ENCODE data around the gene PBX1. TPM values are rescaled to one million over a fixed set of nuclear protein-coding genes. Genes with fewer than 3 reads are reported as not detected.

Gene PBX1
- 10 to 100 TPM; 15.2 to 48.6 (median 23.5) TPM for total RNA-seq

DNA sequence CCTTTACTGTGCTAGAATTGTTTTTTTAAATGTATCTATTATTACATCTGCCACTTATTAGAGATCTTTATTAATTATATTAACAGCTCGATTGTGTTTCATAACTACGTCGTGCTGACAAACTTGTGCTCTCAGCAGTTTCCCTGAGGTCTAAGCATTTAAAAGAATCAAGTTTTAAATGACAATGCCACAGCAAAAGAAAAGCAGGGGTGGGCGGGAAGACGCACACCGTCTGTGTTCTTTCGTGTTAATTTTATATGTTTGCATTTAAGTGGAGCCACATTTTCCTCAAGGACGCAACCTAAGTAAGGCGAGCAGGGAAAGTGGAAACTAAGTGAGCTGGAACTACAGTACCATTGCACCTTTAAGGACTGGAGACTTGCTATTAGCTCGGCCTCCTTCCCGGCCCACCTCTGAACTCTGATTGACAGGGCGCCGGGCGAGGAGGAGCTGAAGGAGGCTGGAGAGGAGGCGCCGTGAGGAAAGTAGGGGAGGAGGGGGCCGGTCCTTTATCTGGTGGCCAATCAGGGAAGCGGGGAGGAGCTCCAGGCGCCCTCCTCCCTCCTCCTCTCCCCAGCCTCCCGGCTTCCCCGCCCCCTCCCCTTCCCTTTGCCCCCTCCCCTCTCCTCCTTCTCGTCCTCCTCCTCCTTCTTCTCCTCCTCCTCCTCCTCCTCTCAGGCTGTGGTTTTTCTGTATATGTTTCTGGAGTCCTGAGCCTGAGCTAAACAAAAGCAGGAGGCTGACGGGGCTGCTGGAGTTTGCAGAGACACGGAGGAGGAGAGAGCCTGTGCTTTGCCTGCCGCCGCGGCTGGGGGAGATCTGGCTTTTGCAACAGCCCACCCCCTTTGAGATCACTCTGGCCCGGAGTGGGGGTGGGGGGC is at the start of gene PBX1:
Gene PBX1, plus strand, starts transcription at position 724 of the 881 bp plus-strand sequence.
- peak within 1 kb of the TSS; percentile 72 to 80 (median 75) for H3K4me3 ChIP-seq
- H3K27me3 ChIP-seq = no peaks in the 10 kb centered on the region
- intact Hi-C loops (cut with DNase I) = no loop called here
- peaks cover 0 to 32% (median 6%) of the 10 kb centered on the region in 3 donors for H3K4me1 ChIP-seq
- peak within 1 kb of the TSS; percentile 82 to 90 (median 88) for H3K27ac ChIP-seq
- WGBS, 2 donors = 0 to 1% methylated on average over 19 to 22 of the region's 28 CpGs
- TF ChIP-seq, protein P1, sequence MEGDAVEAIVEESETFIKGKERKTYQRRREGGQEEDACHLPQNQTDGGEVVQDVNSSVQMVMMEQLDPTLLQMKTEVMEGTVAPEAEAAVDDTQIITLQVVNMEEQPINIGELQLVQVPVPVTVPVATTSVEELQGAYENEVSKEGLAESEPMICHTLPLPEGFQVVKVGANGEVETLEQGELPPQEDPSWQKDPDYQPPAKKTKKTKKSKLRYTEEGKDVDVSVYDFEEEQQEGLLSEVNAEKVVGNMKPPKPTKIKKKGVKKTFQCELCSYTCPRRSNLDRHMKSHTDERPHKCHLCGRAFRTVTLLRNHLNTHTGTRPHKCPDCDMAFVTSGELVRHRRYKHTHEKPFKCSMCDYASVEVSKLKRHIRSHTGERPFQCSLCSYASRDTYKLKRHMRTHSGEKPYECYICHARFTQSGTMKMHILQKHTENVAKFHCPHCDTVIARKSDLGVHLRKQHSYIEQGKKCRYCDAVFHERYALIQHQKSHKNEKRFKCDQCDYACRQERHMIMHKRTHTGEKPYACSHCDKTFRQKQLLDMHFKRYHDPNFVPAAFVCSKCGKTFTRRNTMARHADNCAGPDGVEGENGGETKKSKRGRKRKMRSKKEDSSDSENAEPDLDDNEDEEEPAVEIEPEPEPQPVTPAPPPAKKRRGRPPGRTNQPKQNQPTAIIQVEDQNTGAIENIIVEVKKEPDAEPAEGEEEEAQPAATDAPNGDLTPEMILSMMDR (IDR thresholded peaks at IDR 0.05) = no peak
- peak in 3 of 4 donors; percentile 30 to 89 (median 77) for TF ChIP-seq POLR2A (IDR thresholded peaks at IDR 0.05)
- H3K9me3 ChIP-seq = no peaks in the 10 kb centered on the region
- H3K36me3 ChIP-seq = no peaks in the 10 kb centered on the region
- peak; percentile 65 for DNase-seq

GRCh38 chr1:164510435-164510834 is 48.5 kb upstream of the PBX1 start:
- H3K27ac ChIP-seq = no peak overlapping the region
- H3K27me3 ChIP-seq = no peaks in the 10 kb centered on the region
- intact Hi-C loops (cut with DNase I) = no loop called here
- no peak overlapping the region for H3K4me3 ChIP-seq
- 60 to 89% methylated on average over 1 of the region's 1 CpG for WGBS, 2 donors
- H3K36me3 ChIP-seq = no peaks in the 10 kb centered on the region
- no peaks in the 10 kb centered on the region for H3K9me3 ChIP-seq
- DNase-seq = no peak
- peaks cover 0 to 5% (median 0%) of the 10 kb centered on the region in 3 donors for H3K4me1 ChIP-seq
- no peak for TF ChIP-seq POLR2A (IDR thresholded peaks at IDR 0.05)
- TF ChIP-seq, protein P1 (IDR thresholded peaks at IDR 0.05) = no peak

DNA sequence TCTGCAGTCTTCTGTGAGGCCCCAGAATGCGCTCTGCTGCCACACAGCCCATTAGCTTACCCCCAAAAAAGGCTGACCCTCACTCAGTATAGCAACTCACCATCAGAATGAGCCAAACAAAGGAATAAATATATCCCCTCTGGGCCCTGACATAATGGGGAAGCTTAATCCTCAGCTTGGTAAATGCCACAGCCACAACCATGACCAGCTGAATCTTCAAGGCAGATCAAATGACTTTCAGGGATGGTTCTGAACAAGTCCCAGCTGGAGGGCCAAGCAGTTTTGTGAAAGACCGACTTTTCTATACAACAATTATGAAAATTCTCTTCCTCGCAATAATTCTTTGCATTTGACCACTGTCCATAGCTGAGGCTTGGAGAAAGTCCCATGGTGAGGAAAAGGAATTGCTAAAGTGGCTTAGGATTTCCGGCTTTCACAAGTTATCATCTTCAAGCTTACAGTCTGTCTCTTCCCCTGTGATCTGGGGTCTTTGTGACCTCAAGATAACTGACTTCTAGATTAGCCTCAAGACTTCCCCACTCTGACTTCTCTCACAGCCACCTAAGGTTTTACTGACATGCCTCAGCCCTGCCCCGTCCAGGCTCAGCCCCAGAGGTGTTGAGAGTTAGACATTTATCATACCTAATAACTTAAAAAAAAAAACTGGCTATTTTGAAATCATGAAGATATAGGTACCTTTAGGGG is 47.8 kb upstream of the PBX1 start:
- Histone ChIP-seq H3K4me1 (peaks cover 0 to 12% (median 3%) of the 10 kb centered on the region in 3 donors), H3K9me3 (no peaks in the 10 kb centered on the region), H3K4me3 (no peak overlapping the region), H3K27ac (no peak overlapping the region), H3K36me3 (no peaks in the 10 kb centered on the region), H3K27me3 (no peaks in the 10 kb centered on the region)
- intact Hi-C loops (cut with DNase I) = no loop called here
- WGBS, 2 donors = 75 to 84% methylated on average over 5 of the region's 5 CpGs
- no peak for TF ChIP-seq POLR2A (IDR thresholded peaks at IDR 0.05)
- TF ChIP-seq, protein P1 (IDR thresholded peaks at IDR 0.05) = no peak
- DNase-seq = no peak

DNA sequence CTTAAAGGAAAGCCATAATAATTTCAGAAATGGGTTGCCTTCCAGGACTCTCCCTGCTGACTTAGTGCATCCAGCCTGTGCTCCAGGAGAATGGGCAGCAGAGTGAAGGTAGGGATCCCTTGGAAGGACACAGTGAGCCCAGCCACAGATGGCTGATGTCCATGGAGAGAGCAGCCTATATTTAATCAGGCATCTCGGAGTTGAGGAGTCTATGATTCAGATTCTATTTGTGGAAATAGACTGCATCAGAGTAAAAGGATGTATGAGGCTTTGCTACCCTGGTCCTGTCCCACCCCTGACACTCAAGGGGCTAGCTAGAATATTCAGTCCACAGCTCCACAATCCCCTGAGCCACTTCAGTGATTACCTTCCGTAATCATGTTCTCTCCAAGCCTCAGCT is 43.8 kb upstream of the PBX1 start:
- Histone ChIP-seq H3K27me3 (no peaks in the 10 kb centered on the region), H3K4me3 (no peak overlapping the region), H3K27ac (no peak overlapping the region), H3K9me3 (no peaks in the 10 kb centered on the region), H3K4me1 (peaks cover 0 to 16% (median 3%) of the 10 kb centered on the region in 3 donors), H3K36me3 (no peaks in the 10 kb centered on the region)
- DNase-seq = no peak
- intact Hi-C loops (cut with DNase I) = no loop called here
- TF ChIP-seq, protein P1 (IDR thresholded peaks at IDR 0.05) = no peak
- no peak for TF ChIP-seq POLR2A (IDR thresholded peaks at IDR 0.05)
- WGBS, 2 donors = 60 to 80% methylated on average over 2 of the region's 2 CpGs

Data from esophagus squamous epithelium (tissue), 5 donors.